K562 (cell line): ENCODE measurements around the gene GNAZ. TPM values are rescaled to one million over a fixed set of nuclear protein-coding genes. Genes with fewer than 3 reads are reported as not detected.

Source experiments
- CBX1 ChIP-seq: sonication (generic); IDR thresholded peaks from 2 replicates; pipeline ENCODE4 v1.6.1; 2016; ENCODE audit warnings: antibody characterized with exemption, low read depth, mild to moderate bottlenecking
- CHD2 ChIP-seq: IDR thresholded peaks from 2 replicates; pipeline ENCODE4 v1.6.1; 2011; ENCODE audit warnings: low read depth, low read length
- FOXJ2 ChIP-seq: fragments of 200-800 bp; sonication (Bioruptor generic); IDR thresholded peaks from 2 replicates; pipeline ENCODE4 v1.6.1; 2016; ENCODE audit warnings: missing genetic modification characterization, missing compliant biosample characterization
- ILF3 ChIP-seq: fragments of 450-650 bp; IDR thresholded peaks from 2 replicates; pipeline ENCODE4 v1.6.1; 2018; ENCODE audit warnings: antibody characterized with exemption, mild to moderate bottlenecking, moderate library complexity, borderline replicate concordance
- MAZ ChIP-seq, 2 experiments: fragments of 450-650 bp in 1 of 2; sonication (generic) in 1 of 2; formaldehyde crosslinking; IDR thresholded peaks in 1 of 2; conservative IDR thresholded peaks in 1 of 2; 2 replicates each; pipeline versions ENCODE4 v1.4.0 to v1.5.0; 2020; ENCODE audit warnings: mild to moderate bottlenecking in 1 of 2, missing genetic modification reagents in 1 of 2
- NELFE ChIP-seq: IDR thresholded peaks from 2 replicates; pipeline ENCODE4 v1.6.1; 2011; ENCODE audit warnings: mild to moderate bottlenecking; ENCODE audit not compliant: insufficient read depth, insufficient read length
- SIX5 ChIP-seq, 2 experiments: IDR thresholded peaks; 2 replicates each; pipeline ENCODE4 v1.6.1; 2011; ENCODE audit warnings: low read length in 2 of 2, borderline replicate concordance in 1 of 2, low read depth in 1 of 2, mild to moderate bottlenecking in 1 of 2, moderate library complexity in 1 of 2; ENCODE audit not compliant: insufficient read depth in 1 of 2
- SP1 ChIP-seq: sonication (generic); formaldehyde crosslinking; IDR thresholded peaks from 2 replicates; pipeline ENCODE4 v1.8.1; 2022; ENCODE audit warnings: mild to moderate bottlenecking, missing genetic modification reagents
- SPI1 ChIP-seq: IDR thresholded peaks from 2 replicates; pipeline ENCODE4 v1.6.1; 2011; ENCODE audit warnings: low read depth, low read length, control low read depth, borderline replicate concordance
- THAP7 ChIP-seq: fragments of 250-450 bp; sonication (Bioruptor Pico); IDR thresholded peaks from 2 replicates; pipeline ENCODE4 v1.5.0; 2021
- THRA ChIP-seq: fragments of 450-650 bp; IDR thresholded peaks from 2 replicates; pipeline ENCODE4 v1.6.1; 2017; ENCODE audit warnings: mild to moderate bottlenecking, moderate library complexity
- ZBTB43 ChIP-seq: sonication (generic); formaldehyde crosslinking; IDR thresholded peaks from 2 replicates; pipeline ENCODE4 v1.8.0; 2023; ENCODE audit warnings: mild to moderate bottlenecking, missing genetic modification reagents
- ZC3H11A ChIP-seq: IDR thresholded peaks from 2 replicates; pipeline ENCODE4 v1.6.1; 2012; ENCODE audit warnings: low read depth, low read length, improper control_type of control experiment
- ZNF445 ChIP-seq: fragments of 250-450 bp; sonication (Bioruptor Pico); IDR thresholded peaks from 2 replicates; pipeline ENCODE4 v1.4.0; 2020; ENCODE audit warnings: low read depth, mild to moderate bottlenecking, moderate library complexity
- ZNF766 ChIP-seq: fragments of 200-800 bp; sonication (Bioruptor generic); conservative IDR thresholded peaks from 2 replicates; pipeline ENCODE4 v1.6.1; 2016; ENCODE audit warnings: missing genetic modification characterization, missing compliant biosample characterization
- ZSCAN29 ChIP-seq: fragments of 450-650 bp; IDR thresholded peaks from 2 replicates; pipeline ENCODE4 v1.6.1; 2017
- polyA plus RNA-seq, 8 experiments: library from polyadenylated mRNA; depleted of rRNA in 4 of 8; stranded (reverse) in 5 of 8; unstranded in 3 of 8; fragments of >200 nt; fragmentation: Nextera tagmentation in 2 of 8; fragmentation: Illumina TruSeq in 1 of 8; extraction: Ambion mirVana in 2 of 8; extraction: Trizol in 1 of 8; gene quantifications; 2 replicates each; pipeline versions ENCODE4 v1.2.1 to v1.2.3, GENCODE V29; 2011 to 2014; ENCODE audit warnings: inconsistent platforms in 1 of 8, missing spikeins in 1 of 8
- total RNA-seq, 7 experiments: library from RNA; depleted of rRNA in 6 of 7; stranded (reverse); fragments of >200 nt in 6 of 7; fragmentation: Illumina TruSeq in 2 of 7; extraction: Trizol in 2 of 7; gene quantifications; 2 replicates each; pipeline versions ENCODE4 v1.2.1 to v1.2.3, GENCODE V29; 2011 to 2021; ENCODE audit warnings: low replicate concordance in 1 of 7
- TF ChIP-seq, protein P1 (sequence below): fragments of 150-350 bp; conservative IDR thresholded peaks from 2 replicates; pipeline ENCODE4 v1.6.1; 2014; ENCODE audit warnings: low read length
- TF ChIP-seq, protein P2 (sequence below), 2 experiments: IDR thresholded peaks; 2 replicates each; pipeline ENCODE4 v1.6.1; 2012; ENCODE audit warnings: improper control_type of control experiment in 2 of 2, low read depth in 2 of 2, low read length in 2 of 2, borderline replicate concordance in 1 of 2

GNAZ gene
- total and polyA plus RNA-seq, 9 of the 15 experiments (the other 6 are each of a cell fraction or from before 2014, with no cell fraction given): 0.04 to 0.22 (median 0.13) TPM; not detected in 3

GRCh38 chr22:23071230-23072076 lies 1.1 kb downstream of the GNAZ start (continued):
- TF ChIP-seq ZNF766 (CRISPR knock-in tag): no peak
- TF ChIP-seq ZNF445: no peak
- TF ChIP-seq ZC3H11A: 0 out of 2 replicates have a peak, but pooled peaks have one; percentile 16
- TF ChIP-seq, protein P1, sequence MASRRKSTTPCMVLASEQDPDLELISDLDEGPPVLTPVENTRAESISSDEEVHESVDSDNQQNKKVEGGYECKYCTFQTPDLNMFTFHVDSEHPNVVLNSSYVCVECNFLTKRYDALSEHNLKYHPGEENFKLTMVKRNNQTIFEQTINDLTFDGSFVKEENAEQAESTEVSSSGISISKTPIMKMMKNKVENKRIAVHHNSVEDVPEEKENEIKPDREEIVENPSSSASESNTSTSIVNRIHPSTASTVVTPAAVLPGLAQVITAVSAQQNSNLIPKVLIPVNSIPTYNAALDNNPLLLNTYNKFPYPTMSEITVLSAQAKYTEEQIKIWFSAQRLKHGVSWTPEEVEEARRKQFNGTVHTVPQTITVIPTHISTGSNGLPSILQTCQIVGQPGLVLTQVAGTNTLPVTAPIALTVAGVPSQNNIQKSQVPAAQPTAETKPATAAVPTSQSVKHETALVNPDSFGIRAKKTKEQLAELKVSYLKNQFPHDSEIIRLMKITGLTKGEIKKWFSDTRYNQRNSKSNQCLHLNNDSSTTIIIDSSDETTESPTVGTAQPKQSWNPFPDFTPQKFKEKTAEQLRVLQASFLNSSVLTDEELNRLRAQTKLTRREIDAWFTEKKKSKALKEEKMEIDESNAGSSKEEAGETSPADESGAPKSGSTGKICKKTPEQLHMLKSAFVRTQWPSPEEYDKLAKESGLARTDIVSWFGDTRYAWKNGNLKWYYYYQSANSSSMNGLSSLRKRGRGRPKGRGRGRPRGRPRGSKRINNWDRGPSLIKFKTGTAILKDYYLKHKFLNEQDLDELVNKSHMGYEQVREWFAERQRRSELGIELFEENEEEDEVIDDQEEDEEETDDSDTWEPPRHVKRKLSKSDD: no peak
- no peak for TF ChIP-seq ZBTB43
- no peak for TF ChIP-seq CBX1
- no peak for TF ChIP-seq SP1 (CRISPR knock-in tag)
- TF ChIP-seq SPI1: 0 out of 2 replicates have a peak, but pooled peaks have one; percentile 10
- no peak for TF ChIP-seq NELFE
- no peak for TF ChIP-seq ZSCAN29
- no peak for TF ChIP-seq FOXJ2
- TF ChIP-seq THRA: no peak
- peak; percentile 7; the same call in 1 of the 2 replicates for TF ChIP-seq CHD2
- TF ChIP-seq SIX5 (IDR thresholded peaks at IDR 0.05; ENCODE audit: borderline replicate concordance in 1 of 2, insufficient read depth in 1 of 2, low read depth in 1 of 2, low read length in 2 of 2): peak in 1 of 2 experiments; percentile 38; a peak in 1 of 4 replicates
- TF ChIP-seq ILF3: no peak
- no peak for TF ChIP-seq THAP7 (CRISPR knock-in tag)
- TF ChIP-seq MAZ (CRISPR knock-in tag; conservative IDR thresholded peaks at IDR 0.05 in 1 of 2, IDR thresholded peaks at IDR 0.05 in 1 of 2): no peak
- TF ChIP-seq, protein P2, sequence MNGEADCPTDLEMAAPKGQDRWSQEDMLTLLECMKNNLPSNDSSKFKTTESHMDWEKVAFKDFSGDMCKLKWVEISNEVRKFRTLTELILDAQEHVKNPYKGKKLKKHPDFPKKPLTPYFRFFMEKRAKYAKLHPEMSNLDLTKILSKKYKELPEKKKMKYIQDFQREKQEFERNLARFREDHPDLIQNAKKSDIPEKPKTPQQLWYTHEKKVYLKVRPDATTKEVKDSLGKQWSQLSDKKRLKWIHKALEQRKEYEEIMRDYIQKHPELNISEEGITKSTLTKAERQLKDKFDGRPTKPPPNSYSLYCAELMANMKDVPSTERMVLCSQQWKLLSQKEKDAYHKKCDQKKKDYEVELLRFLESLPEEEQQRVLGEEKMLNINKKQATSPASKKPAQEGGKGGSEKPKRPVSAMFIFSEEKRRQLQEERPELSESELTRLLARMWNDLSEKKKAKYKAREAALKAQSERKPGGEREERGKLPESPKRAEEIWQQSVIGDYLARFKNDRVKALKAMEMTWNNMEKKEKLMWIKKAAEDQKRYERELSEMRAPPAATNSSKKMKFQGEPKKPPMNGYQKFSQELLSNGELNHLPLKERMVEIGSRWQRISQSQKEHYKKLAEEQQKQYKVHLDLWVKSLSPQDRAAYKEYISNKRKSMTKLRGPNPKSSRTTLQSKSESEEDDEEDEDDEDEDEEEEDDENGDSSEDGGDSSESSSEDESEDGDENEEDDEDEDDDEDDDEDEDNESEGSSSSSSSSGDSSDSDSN (IDR thresholded peaks at IDR 0.05; ENCODE audit: borderline replicate concordance in 1 of 2, low read depth in 2 of 2, low read length in 2 of 2): no peak
